Measurements from ENCODE around the gene SLC24A3. TPM values are rescaled to one million over a fixed set of nuclear protein-coding genes. Genes with fewer than 3 reads are reported as not detected.

The SLC24A3 gene
- total RNA-seq, 6 donors from 2014 or later: 6.3 to 10.8 (median 9.3) TPM

DNA sequence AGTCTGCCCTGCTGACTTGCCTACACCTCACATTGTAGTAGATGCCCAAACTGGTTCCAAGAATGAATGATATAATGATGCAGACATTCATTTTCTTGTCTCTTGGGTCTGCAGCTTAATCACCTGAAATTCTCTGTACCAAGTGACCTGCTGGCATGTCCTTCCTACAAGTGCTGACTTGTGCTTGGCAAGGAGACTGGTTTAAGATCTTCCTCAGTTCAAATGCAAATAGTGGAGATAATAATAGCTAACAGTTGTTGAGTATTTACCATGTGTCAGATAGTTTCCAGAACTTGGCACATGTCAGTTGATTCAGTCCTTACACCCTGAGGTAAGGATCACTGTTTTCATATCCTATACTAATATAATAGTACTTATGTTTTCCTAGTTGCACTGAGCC is 223.4 kb downstream of the SLC24A3 start:
- Histone ChIP-seq H3K36me3 (no peaks in the 10 kb centered on the region), H3K4me3 (no peak overlapping the region), H3K9me3 (no peaks in the 10 kb centered on the region), H3K27me3 (no peaks in the 10 kb centered on the region), H3K4me1 (no peaks in the 10 kb centered on the region), H3K27ac (no peak overlapping the region)
- no peak for ATAC-seq (ENCODE audit: low FRiP score in 2 of 2)
- TF ChIP-seq, protein P1, sequence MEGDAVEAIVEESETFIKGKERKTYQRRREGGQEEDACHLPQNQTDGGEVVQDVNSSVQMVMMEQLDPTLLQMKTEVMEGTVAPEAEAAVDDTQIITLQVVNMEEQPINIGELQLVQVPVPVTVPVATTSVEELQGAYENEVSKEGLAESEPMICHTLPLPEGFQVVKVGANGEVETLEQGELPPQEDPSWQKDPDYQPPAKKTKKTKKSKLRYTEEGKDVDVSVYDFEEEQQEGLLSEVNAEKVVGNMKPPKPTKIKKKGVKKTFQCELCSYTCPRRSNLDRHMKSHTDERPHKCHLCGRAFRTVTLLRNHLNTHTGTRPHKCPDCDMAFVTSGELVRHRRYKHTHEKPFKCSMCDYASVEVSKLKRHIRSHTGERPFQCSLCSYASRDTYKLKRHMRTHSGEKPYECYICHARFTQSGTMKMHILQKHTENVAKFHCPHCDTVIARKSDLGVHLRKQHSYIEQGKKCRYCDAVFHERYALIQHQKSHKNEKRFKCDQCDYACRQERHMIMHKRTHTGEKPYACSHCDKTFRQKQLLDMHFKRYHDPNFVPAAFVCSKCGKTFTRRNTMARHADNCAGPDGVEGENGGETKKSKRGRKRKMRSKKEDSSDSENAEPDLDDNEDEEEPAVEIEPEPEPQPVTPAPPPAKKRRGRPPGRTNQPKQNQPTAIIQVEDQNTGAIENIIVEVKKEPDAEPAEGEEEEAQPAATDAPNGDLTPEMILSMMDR (IDR thresholded peaks at IDR 0.05): no peak
- DNase-seq: no peak

DNA sequence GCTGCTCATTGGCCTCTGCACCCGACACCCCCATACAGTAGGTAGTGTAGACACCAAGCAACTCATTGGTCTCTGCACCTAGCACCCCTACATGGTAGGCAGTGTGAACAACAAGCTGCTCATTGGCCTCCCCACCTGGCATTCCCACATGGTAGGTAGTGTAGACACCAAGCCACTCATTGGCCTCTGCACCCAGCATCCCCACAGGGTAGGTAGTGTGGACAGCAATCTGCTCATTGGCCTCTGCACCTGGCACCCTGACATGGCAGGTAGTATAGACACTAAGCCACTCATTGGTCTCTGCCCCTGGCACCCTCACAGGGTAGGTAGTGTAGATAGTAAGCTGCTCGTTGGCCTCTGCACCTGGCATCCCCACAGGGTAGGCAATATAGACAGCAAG is 226.0 kb downstream of the SLC24A3 start:
- H3K27me3 ChIP-seq: no peaks in the 10 kb centered on the region
- WGBS, 2 donors: 84% methylated on average over 2 of the region's 2 CpGs; no CpG with 5 or more reads in 1 of the 2 donors
- DNase-seq (no peak), ATAC-seq (ENCODE audit: low FRiP score in 2 of 2) (peak in 1 of 2 donors; percentile 55)
- H3K4me3 ChIP-seq: no peak overlapping the region
- TF ChIP-seq EP300 (IDR thresholded peaks at IDR 0.05): no peak
- TF ChIP-seq POLR2A (IDR thresholded peaks at IDR 0.05): no peak
- no peak for TF ChIP-seq POLR2AphosphoS5 (IDR thresholded peaks at IDR 0.05)
- TF ChIP-seq, protein P1 (IDR thresholded peaks at IDR 0.05): no peak
- H3K4me1 ChIP-seq: no peaks in the 10 kb centered on the region
- peaks cover 0 to 4% (median 3%) of the 10 kb centered on the region in 4 donors for H3K9me3 ChIP-seq
- H3K36me3 ChIP-seq: no peaks in the 10 kb centered on the region
- no peak overlapping the region for H3K27ac ChIP-seq

DNA sequence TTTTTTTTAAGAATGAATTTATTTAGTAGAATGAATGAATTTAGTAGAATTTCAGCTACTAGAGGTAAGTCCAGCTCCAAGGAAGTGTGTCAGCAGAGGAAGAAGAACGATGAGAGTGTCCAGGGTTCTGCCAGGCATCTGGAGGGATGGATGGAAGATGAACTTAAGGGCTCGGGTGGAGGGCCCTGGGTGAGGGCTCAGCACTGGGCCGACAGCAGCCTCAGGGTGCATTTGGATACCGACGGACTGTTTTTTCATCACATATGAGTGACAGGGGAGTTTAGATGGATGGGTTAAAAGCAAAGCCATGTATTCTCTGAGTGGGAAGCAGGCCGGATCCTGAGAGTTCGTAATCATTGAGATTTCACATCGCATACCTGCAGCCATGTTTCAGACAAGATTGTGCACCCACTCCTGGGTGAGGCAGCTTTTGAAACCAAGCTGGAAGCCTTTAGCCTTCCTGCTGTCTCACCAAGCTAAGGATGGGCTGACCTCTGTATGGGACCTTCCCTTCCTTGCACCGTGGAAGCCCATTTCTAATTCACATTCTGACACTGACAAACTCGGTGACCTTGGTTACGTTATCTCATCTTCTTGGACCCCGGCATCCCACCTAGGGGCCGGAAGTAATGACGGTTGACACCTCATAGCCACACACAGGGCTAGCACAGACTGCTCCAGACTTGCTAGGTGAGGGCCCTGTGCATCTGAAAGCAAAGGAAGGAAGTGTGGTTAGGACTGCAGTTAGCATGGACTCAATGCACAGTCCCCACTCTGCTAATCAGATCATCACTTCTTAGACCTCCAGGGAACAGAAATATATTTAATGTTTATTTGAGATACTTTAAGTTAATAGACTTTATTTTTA is 228.5 kb downstream of the SLC24A3 start:
- no peak overlapping the region for H3K27ac ChIP-seq
- H3K36me3 ChIP-seq: no peaks in the 10 kb centered on the region
- H3K9me3 ChIP-seq: peaks cover 0 to 7% (median 5%) of the 10 kb centered on the region in 4 donors
- no peak for ATAC-seq (ENCODE audit: low FRiP score in 2 of 2)
- TF ChIP-seq POLR2AphosphoS5 (IDR thresholded peaks at IDR 0.05) (no peak), POLR2A (IDR thresholded peaks at IDR 0.05) (no peak), EP300 (IDR thresholded peaks at IDR 0.05) (no peak)
- TF ChIP-seq, protein P1 (IDR thresholded peaks at IDR 0.05): no peak
- DNase-seq: peak in 1 of 2 donors; percentile 4
- H3K4me3 ChIP-seq: no peak overlapping the region
- no peaks in the 10 kb centered on the region for H3K4me1 ChIP-seq
- H3K27me3 ChIP-seq: no peaks in the 10 kb centered on the region
- WGBS, 2 donors: 55 to 72% methylated on average over 14 of the region's 14 CpGs

- ATAC-seq (ENCODE audit: low FRiP score in 2 of 2): no peak
Observed at GRCh38 chr20:19446246-19446645, 233.8 kb downstream of the SLC24A3 start.

More at GRCh38 chr20:19446246-19446645, 233.8 kb downstream of the SLC24A3 start:
- TF ChIP-seq EP300 (IDR thresholded peaks at IDR 0.05) (no peak), POLR2AphosphoS5 (IDR thresholded peaks at IDR 0.05) (no peak), POLR2A (IDR thresholded peaks at IDR 0.05) (no peak)
- TF ChIP-seq, protein P1 (IDR thresholded peaks at IDR 0.05): no peak
- Histone ChIP-seq H3K4me3 (no peak overlapping the region), H3K36me3 (no peaks in the 10 kb centered on the region), H3K9me3 (peaks cover 0 to 7% (median 5%) of the 10 kb centered on the region in 4 donors), H3K27ac (no peak overlapping the region), H3K27me3 (no peaks in the 10 kb centered on the region), H3K4me1 (no peaks in the 10 kb centered on the region)
- no peak for DNase-seq
- WGBS, 2 donors: 90 to 91% methylated on average over 4 of the region's 4 CpGs

Measured in upper lobe of left lung (tissue), 6 donors.